OCI-LY1 (cell line): ENCODE results near the gene SLC31A2.

Experiments used
- H2AFZ ChIP-seq: fragments of 200-600 bp; sonication (generic), shearing (Covaris generic); 2 replicates; pipeline ENCODE4 v1.6.0; 2014; ENCODE audit warnings: antibody characterized with exemption, mild to moderate bottlenecking, low read length
- H3F3A ChIP-seq: fragments of 200-600 bp; sonication (generic), shearing (Covaris generic); 2 replicates; pipeline ENCODE4 v1.6.0; 2014; ENCODE audit warnings: mild to moderate bottlenecking, antibody characterized with exemption, low read length, moderate library complexity; ENCODE audit not compliant: insufficient read depth
- H3K27ac ChIP-seq: fragments of 200-600 bp; sonication (generic); 2 replicates; pipeline ENCODE4 v1.5.1; 2014; ENCODE audit warnings: low read length, mixed run types, mild to moderate bottlenecking, low read depth; ENCODE audit not compliant: poor library complexity, severe bottlenecking
- H3K27me3 ChIP-seq: fragments of 200-600 bp; sonication (generic); 2 replicates; pipeline ENCODE4 v1.6.0; 2014; ENCODE audit warnings: antibody characterized with exemption, mild to moderate bottlenecking, low read length, moderate library complexity; ENCODE audit not compliant: insufficient read depth
- H3K36me3 ChIP-seq: fragments of 200-600 bp; sonication (generic); 2 replicates; pipeline ENCODE4 v1.6.1; 2014; ENCODE audit warnings: mild to moderate bottlenecking, antibody characterized with exemption, low read length, moderate library complexity, mixed read lengths; ENCODE audit not compliant: insufficient read depth
- H3K4me1 ChIP-seq: fragments of 200-600 bp; sonication (generic); 2 replicates; pipeline ENCODE4 v1.5.1; 2014; ENCODE audit warnings: mild to moderate bottlenecking, low read length, moderate library complexity; ENCODE audit not compliant: insufficient read depth, severe bottlenecking
- H3K4me2 ChIP-seq: fragments of 200-600 bp; sonication (generic), shearing (Covaris generic); 2 replicates; pipeline ENCODE4 v1.6.1; 2014; ENCODE audit warnings: low read length
- H3K4me3 ChIP-seq: fragments of 200-600 bp; sonication (generic); 2 replicates; pipeline ENCODE4 v1.5.1; 2014; ENCODE audit warnings: low read length, low read depth, mild to moderate bottlenecking, mixed read lengths; ENCODE audit not compliant: poor library complexity, severe bottlenecking
- H3K79me2 ChIP-seq: fragments of 200-600 bp; shearing (Covaris generic); 2 replicates; pipeline ENCODE4 v1.6.1; 2016; ENCODE audit warnings: mixed run types, low read length, mixed read lengths; ENCODE audit not compliant: insufficient read depth
- H3K9ac ChIP-seq: fragments of 200-600 bp; sonication (generic), shearing (Covaris generic); 2 replicates; pipeline ENCODE4 v1.6.1; 2014; ENCODE audit warnings: mild to moderate bottlenecking, low read length, mixed read lengths
- H3K9me2 ChIP-seq: fragments of 200-600 bp; sonication (generic), shearing (Covaris generic); 2 replicates; pipeline ENCODE4 v1.6.1; 2014; ENCODE audit warnings: low read depth, mild to moderate bottlenecking, low read length, mixed read lengths
- H3K9me3 ChIP-seq: fragments of 200-600 bp; shearing (Covaris generic); 2 replicates; pipeline ENCODE4 v1.6.1; 2014; ENCODE audit warnings: low read length, mixed read lengths
- H4K20me1 ChIP-seq: fragments of 200-600 bp; sonication (generic), shearing (Covaris generic); 2 replicates; pipeline ENCODE4 v1.6.0; 2016; ENCODE audit warnings: mild to moderate bottlenecking, low read length; ENCODE audit not compliant: insufficient read depth
- EZH2 ChIP-seq: fragments of 200-600 bp; sonication (generic), shearing (Covaris generic); IDR thresholded peaks from 2 replicates; pipeline ENCODE4 v1.8.0; 2017; ENCODE audit warnings: borderline replicate concordance, mixed run types, mild to moderate bottlenecking, antibody characterized with exemption, low read length, moderate library complexity, mixed read lengths
- TF ChIP-seq, protein P1 (sequence below): fragments of 200-600 bp; sonication (generic), shearing (Covaris generic); IDR thresholded peaks from 2 replicates; pipeline ENCODE4 v1.5.1; 2017; ENCODE audit warnings: mild to moderate bottlenecking, antibody characterized with exemption, low read length, moderate library complexity, mixed read lengths

SLC31A2 gene

DNA sequence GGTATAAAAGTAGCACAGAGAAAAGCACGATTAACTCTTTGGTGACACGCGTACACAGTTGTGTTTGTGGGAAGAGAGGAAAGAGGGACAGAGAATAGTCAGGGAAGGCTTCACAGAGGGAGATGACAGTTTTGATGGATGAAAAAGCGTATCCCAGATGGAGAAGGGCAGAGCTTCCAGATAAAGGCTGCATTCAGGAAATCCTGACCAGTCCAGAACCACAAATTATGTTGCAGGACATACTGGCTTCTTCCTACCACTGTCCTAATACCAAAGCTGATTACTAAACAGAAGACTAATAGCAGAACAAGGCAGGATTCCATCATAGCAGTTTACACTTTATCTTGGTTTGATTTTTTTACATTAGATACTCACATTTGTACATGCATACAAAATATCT lies 34.5 kb downstream of the SLC31A2 start:
- no peak overlapping the region for H2AFZ ChIP-seq
- H3K27me3 ChIP-seq: no peaks in the 10 kb centered on the region
- no peaks in the 10 kb centered on the region for H3K9me3 ChIP-seq
- no peak overlapping the region for H3K4me3 ChIP-seq
- no peak for TF ChIP-seq EZH2
- TF ChIP-seq, protein P1, sequence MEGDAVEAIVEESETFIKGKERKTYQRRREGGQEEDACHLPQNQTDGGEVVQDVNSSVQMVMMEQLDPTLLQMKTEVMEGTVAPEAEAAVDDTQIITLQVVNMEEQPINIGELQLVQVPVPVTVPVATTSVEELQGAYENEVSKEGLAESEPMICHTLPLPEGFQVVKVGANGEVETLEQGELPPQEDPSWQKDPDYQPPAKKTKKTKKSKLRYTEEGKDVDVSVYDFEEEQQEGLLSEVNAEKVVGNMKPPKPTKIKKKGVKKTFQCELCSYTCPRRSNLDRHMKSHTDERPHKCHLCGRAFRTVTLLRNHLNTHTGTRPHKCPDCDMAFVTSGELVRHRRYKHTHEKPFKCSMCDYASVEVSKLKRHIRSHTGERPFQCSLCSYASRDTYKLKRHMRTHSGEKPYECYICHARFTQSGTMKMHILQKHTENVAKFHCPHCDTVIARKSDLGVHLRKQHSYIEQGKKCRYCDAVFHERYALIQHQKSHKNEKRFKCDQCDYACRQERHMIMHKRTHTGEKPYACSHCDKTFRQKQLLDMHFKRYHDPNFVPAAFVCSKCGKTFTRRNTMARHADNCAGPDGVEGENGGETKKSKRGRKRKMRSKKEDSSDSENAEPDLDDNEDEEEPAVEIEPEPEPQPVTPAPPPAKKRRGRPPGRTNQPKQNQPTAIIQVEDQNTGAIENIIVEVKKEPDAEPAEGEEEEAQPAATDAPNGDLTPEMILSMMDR: no peak
- H3K4me2 ChIP-seq: no peak overlapping the region
- H4K20me1 ChIP-seq: no peaks in the 10 kb centered on the region
- no peak overlapping the region for H3K9ac ChIP-seq
- no peaks in the 10 kb centered on the region for H3K79me2 ChIP-seq
- no peaks in the 10 kb centered on the region for H3F3A ChIP-seq
- H3K36me3 ChIP-seq: peaks cover 93% of the 10 kb centered on the region
- no peaks in the 10 kb centered on the region for H3K9me2 ChIP-seq
- no peaks in the 10 kb centered on the region for H3K4me1 ChIP-seq
- H3K27ac ChIP-seq: no peak overlapping the region

DNA sequence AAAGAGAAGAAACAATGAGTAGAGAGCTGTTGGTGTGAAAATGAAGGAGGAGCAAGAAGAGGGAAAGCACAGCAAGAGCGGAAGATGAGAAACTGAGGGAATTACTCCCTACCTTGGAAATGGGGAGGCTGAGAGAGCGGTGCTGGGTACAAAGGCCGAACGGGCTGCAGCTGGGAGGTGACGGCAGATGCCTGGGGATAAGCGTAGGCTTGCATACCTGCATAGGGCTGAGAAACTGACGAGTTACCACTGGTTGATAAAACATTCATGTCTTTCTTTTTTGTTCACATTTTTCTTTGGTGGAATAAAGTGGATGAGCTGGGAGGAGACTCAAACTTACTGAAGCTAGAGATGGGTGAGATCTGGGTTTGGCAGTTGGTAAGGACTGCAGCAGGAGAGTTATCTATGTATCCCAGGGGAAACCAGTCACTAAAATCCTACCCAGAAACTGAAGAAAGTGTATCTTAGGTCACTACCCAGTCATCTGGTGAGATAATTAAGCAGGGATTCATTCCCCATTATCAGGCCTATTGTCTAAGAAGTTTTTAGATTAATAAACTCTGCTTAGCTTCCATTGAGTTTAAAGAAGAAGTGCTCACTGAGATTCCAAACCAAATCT lies 35.4 kb downstream of the SLC31A2 start:
- no peak overlapping the region for H3K4me3 ChIP-seq
- H3K27ac ChIP-seq: no peak overlapping the region
- H3K79me2 ChIP-seq: no peaks in the 10 kb centered on the region
- no peaks in the 10 kb centered on the region for H3K9me3 ChIP-seq
- H3K9ac ChIP-seq: no peak overlapping the region
- H3K4me2 ChIP-seq: no peak overlapping the region
- H3K36me3 ChIP-seq: peaks cover 92% of the 10 kb centered on the region
- no peaks in the 10 kb centered on the region for H3K9me2 ChIP-seq
- TF ChIP-seq, protein P1: no peak
- no peak for TF ChIP-seq EZH2
- H3K27me3 ChIP-seq: no peaks in the 10 kb centered on the region
- no peaks in the 10 kb centered on the region for H4K20me1 ChIP-seq
- no peaks in the 10 kb centered on the region for H3F3A ChIP-seq
- no peaks in the 10 kb centered on the region for H3K4me1 ChIP-seq
- no peak overlapping the region for H2AFZ ChIP-seq

DNA sequence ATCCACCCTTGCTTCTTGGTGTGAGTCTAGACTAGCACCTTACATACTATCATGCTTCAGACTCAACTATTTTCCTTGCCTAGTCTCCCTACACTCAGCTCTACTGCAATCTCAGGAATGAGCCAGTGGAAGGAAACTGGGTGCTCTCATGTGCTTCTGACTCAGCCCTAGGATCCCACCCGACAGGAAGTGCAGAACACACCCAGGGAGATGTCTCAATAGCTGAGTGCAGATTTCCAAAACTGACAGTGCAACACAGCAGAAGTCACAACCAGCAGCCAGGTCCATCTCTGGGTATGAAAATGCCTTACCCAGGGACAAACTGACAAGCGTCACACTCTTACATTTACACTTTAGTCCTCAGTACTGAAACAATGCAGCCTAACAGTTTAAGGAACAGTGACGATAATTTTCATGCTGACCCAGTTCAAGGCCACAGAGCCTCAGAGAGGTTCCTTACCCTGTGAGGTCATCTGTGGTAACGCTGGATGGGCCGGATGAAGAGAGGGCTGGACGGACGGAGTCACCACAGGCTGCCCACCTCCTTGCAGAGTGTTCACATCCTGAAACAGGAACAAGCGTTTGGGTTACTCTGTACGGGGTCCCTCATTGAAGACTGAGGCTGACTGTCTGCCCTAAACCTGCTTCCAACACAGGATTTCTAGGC lies 37.3 kb downstream of the SLC31A2 start:
- TF ChIP-seq EZH2: no peak
- TF ChIP-seq, protein P1: no peak
- peaks cover 90% of the 10 kb centered on the region for H3K36me3 ChIP-seq
- H3K79me2 ChIP-seq: no peaks in the 10 kb centered on the region
- H2AFZ ChIP-seq: no peak overlapping the region
- no peaks in the 10 kb centered on the region for H3F3A ChIP-seq
- H3K4me1 ChIP-seq: no peaks in the 10 kb centered on the region
- H3K9ac ChIP-seq: no peak overlapping the region
- H3K9me3 ChIP-seq: no peaks in the 10 kb centered on the region
- no peak overlapping the region for H3K4me2 ChIP-seq
- no peaks in the 10 kb centered on the region for H3K27me3 ChIP-seq
- no peak overlapping the region for H3K4me3 ChIP-seq
- no peak overlapping the region for H3K27ac ChIP-seq
- H4K20me1 ChIP-seq: no peaks in the 10 kb centered on the region
- H3K9me2 ChIP-seq: no peaks in the 10 kb centered on the region
